ENCODE data around the gene TEX13D.

DNA sequence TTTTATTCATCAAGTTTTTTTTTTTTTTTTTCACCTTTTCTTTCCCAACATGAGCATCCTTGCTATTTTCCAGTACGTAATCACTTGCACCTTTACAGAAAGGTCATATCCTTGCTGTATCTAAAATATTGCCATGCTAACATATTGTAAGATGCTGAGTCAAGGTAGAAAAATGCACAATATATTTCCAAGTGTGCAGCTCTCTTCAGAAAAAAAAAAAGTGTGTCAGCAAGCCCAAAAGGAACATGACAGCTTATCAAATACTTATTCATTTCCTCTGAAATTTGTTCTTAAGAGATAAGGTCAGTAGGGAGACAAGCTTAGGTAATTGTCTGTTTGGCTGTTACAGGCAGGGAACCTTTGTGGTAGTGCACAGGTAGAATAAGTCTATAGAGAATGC, 40.9 kb downstream of the TEX13D start:
- TF ChIP-seq, protein P1, sequence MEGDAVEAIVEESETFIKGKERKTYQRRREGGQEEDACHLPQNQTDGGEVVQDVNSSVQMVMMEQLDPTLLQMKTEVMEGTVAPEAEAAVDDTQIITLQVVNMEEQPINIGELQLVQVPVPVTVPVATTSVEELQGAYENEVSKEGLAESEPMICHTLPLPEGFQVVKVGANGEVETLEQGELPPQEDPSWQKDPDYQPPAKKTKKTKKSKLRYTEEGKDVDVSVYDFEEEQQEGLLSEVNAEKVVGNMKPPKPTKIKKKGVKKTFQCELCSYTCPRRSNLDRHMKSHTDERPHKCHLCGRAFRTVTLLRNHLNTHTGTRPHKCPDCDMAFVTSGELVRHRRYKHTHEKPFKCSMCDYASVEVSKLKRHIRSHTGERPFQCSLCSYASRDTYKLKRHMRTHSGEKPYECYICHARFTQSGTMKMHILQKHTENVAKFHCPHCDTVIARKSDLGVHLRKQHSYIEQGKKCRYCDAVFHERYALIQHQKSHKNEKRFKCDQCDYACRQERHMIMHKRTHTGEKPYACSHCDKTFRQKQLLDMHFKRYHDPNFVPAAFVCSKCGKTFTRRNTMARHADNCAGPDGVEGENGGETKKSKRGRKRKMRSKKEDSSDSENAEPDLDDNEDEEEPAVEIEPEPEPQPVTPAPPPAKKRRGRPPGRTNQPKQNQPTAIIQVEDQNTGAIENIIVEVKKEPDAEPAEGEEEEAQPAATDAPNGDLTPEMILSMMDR (IDR thresholded peaks at IDR 0.05; ENCODE audit: insufficient read depth, low read length), result no peak
- TF ChIP-seq POLR2AphosphoS5 (IDR thresholded peaks at IDR 0.05; ENCODE audit: low read depth) (no peak), SPI1 (IDR thresholded peaks at IDR 0.05; ENCODE audit: borderline replicate concordance, low read depth) (no peak), REST (IDR thresholded peaks at IDR 0.05; ENCODE audit: insufficient replicate concordance, low read depth) (no peak)
